Measurements from ENCODE around the gene SPATA45.

GRCh38 chr1:212857992-212858460, 10.6 kb upstream of the SPATA45 start, which contains the start of gene FLVCR1:
- TF ChIP-seq TARDBP (IDR thresholded peaks at IDR 0.05) (no peak), SP1 (IDR thresholded peaks at IDR 0.05) (no peak), BHLHE40 (IDR thresholded peaks at IDR 0.05; ENCODE audit: borderline replicate concordance) (no peak), LEF1 (IDR thresholded peaks at IDR 0.05; ENCODE audit: borderline replicate concordance) (no peak), FOXM1 (IDR thresholded peaks at IDR 0.05; ENCODE audit: borderline replicate concordance) (no peak)
